HUES6 (cell line): ENCODE measurements around the gene CEP135.
"Not testable (repeated sequence)": the region's sequence is repeated elsewhere in the genome, so short reads cannot be mapped to it uniquely, and the experiment has no call there.

Source experiments
- H3K27ac ChIP-seq: 2 replicates; pipeline ENCODE4 v1.7.0; 2013; ENCODE audit warnings: low read depth, mild to moderate bottlenecking, low read length, inconsistent platforms
- H3K27me3 ChIP-seq: 2 replicates; pipeline ENCODE4 v1.6.1; 2013; ENCODE audit warnings: low read length; ENCODE audit not compliant: control insufficient read depth, insufficient read depth
- H3K36me3 ChIP-seq: 2 replicates; pipeline ENCODE4 v1.6.1; 2013; ENCODE audit warnings: low read length; ENCODE audit not compliant: control insufficient read depth, insufficient read depth
- H3K4me1 ChIP-seq: 2 replicates; pipeline ENCODE4 v1.6.1; 2013; ENCODE audit warnings: low read length; ENCODE audit not compliant: control insufficient read depth, insufficient read depth
- H3K4me3 ChIP-seq: 2 replicates; pipeline ENCODE4 v1.5.1; 2013; ENCODE audit warnings: low read depth, low read length
- H3K9ac ChIP-seq: one replicate; pipeline ENCODE4 v1.6.1; 2013; ENCODE audit warnings: mild to moderate bottlenecking, low read length
- H3K9me3 ChIP-seq: 2 replicates; pipeline ENCODE4 v1.6.1; 2013; ENCODE audit warnings: low read depth, low read length; ENCODE audit not compliant: control insufficient read depth, insufficient read depth

The CEP135 gene

GRCh38 chr4:55941881-55942396 lies 6.8 kb upstream of the CEP135 start:
- peaks cover 13% of the 10 kb centered on the region; the same call in 1 of the 2 replicates for H3K9me3 ChIP-seq
- peaks cover 5% of the 10 kb centered on the region; the same call in 1 of the 2 replicates for H3K4me1 ChIP-seq
- no peaks in the 10 kb centered on the region for H3K27me3 ChIP-seq
- no peaks in the 10 kb centered on the region for H3K36me3 ChIP-seq
- H3K9ac ChIP-seq, result no peak overlapping the region
- no peak overlapping the region for H3K4me3 ChIP-seq
- no peak overlapping the region for H3K27ac ChIP-seq

- H3K9me3 ChIP-seq, result no peaks in the 10 kb centered on the region
- H3K4me1 ChIP-seq, result peaks cover 20% of the 10 kb centered on the region
- no peak overlapping the region for H3K9ac ChIP-seq
- no peak overlapping the region for H3K4me3 ChIP-seq
- H3K27me3 ChIP-seq, result no peaks in the 10 kb centered on the region
- H3K27ac ChIP-seq, result no peak overlapping the region
- peaks cover 5% of the 10 kb centered on the region for H3K36me3 ChIP-seq
These were observed 1.4 kb upstream of the CEP135 start for GRCh38 chr4:55947254-55947882.

- H3K4me3 ChIP-seq, result peak overlapping the region; percentile 94
- H3K36me3 ChIP-seq, result peaks cover 9% of the 10 kb centered on the region
- H3K9ac ChIP-seq, result peak overlapping the region; percentile 95
- H3K9me3 ChIP-seq, result no peaks in the 10 kb centered on the region
- H3K27ac ChIP-seq, result no peak overlapping the region
- peaks cover 20% of the 10 kb centered on the region for H3K4me1 ChIP-seq
- H3K27me3 ChIP-seq, result no peaks in the 10 kb centered on the region
These were observed 626 bp upstream of the CEP135 start for GRCh38 chr4:55947912-55948725.

GRCh38 chr4:55949482-55949802 lies 697 bp downstream of the CEP135 start:
- H3K36me3 ChIP-seq, result peaks cover 18% of the 10 kb centered on the region
- H3K27ac ChIP-seq, result peak overlapping the region; percentile 94; the same call in 1 of the 2 replicates
- H3K27me3 ChIP-seq, result no peaks in the 10 kb centered on the region
- H3K4me3 ChIP-seq, result peak overlapping the region; percentile 94
- peak overlapping the region; percentile 95 for H3K9ac ChIP-seq
- H3K9me3 ChIP-seq, result no peaks in the 10 kb centered on the region
- H3K4me1 ChIP-seq, result peaks cover 20% of the 10 kb centered on the region

- H3K27me3 ChIP-seq, result no peaks in the 10 kb centered on the region
- H3K27ac ChIP-seq, result no peak overlapping the region
- H3K9ac ChIP-seq, result no peak overlapping the region
- H3K4me3 ChIP-seq, result no peak overlapping the region
- H3K4me1 ChIP-seq, result peaks cover 15% of the 10 kb centered on the region
- peaks cover 32% of the 10 kb centered on the region for H3K36me3 ChIP-seq
- H3K9me3 ChIP-seq, result no peaks in the 10 kb centered on the region
These were observed 2.6 kb downstream of the CEP135 start for GRCh38 chr4:55951191-55951922.

GRCh38 chr4:55955710-55956109 lies 7.0 kb downstream of the CEP135 start:
- Histone ChIP-seq H3K27me3 (no peaks in the 10 kb centered on the region), H3K36me3 (peaks cover 61% of the 10 kb centered on the region), H3K27ac (no peak overlapping the region), H3K9ac (no peak overlapping the region), H3K4me3 (no peak overlapping the region), H3K4me1 (no peaks in the 10 kb centered on the region), H3K9me3 (no peaks in the 10 kb centered on the region)

GRCh38 chr4:55959655-55960054 lies 10.9 kb downstream of the CEP135 start:
- peaks cover 46% of the 10 kb centered on the region for H3K36me3 ChIP-seq

GRCh38 chr4:55964046-55964445 lies 15.3 kb downstream of the CEP135 start:
- Histone ChIP-seq H3K4me1 (no peaks in the 10 kb centered on the region), H3K9ac (no peak overlapping the region), H3K4me3 (no peak overlapping the region), H3K9me3 (no peaks in the 10 kb centered on the region), H3K27me3 (no peaks in the 10 kb centered on the region), H3K27ac (no peak overlapping the region), H3K36me3 (peaks cover 23% of the 10 kb centered on the region)

More at GRCh38 chr4:55959655-55960054, 10.9 kb downstream of the CEP135 start:
- no peak overlapping the region for H3K27ac ChIP-seq
- H3K27me3 ChIP-seq, result no peaks in the 10 kb centered on the region
- no peak overlapping the region for H3K9ac ChIP-seq
- no peak overlapping the region for H3K4me3 ChIP-seq
- H3K9me3 ChIP-seq, result no peaks in the 10 kb centered on the region
- H3K4me1 ChIP-seq, result no peaks in the 10 kb centered on the region

- Histone ChIP-seq H3K9me3 (no peaks in the 10 kb centered on the region), H3K4me3 (no peak overlapping the region), H3K9ac (no peak overlapping the region), H3K27ac (no peak overlapping the region), H3K27me3 (no peaks in the 10 kb centered on the region), H3K36me3 (peaks cover 12% of the 10 kb centered on the region), H3K4me1 (no peaks in the 10 kb centered on the region)
These were observed 16.8 kb downstream of the CEP135 start for GRCh38 chr4:55965585-55965984.

GRCh38 chr4:55966324-55966723 lies 17.6 kb downstream of the CEP135 start:
- not testable (repeated sequence) for H3K27ac ChIP-seq, H3K4me3 ChIP-seq, H3K4me1 ChIP-seq, H3K9me3 ChIP-seq, H3K27me3 ChIP-seq, H3K9ac ChIP-seq
- H3K36me3 ChIP-seq, result peaks cover 12% of the 10 kb centered on the region

GRCh38 chr4:55967376-55967775 lies 18.6 kb downstream of the CEP135 start:
- Histone ChIP-seq H3K9me3 (no peaks in the 10 kb centered on the region), H3K27ac (no peak overlapping the region), H3K4me1 (no peaks in the 10 kb centered on the region)

More at GRCh38 chr4:55967376-55967775, 18.6 kb downstream of the CEP135 start:
- H3K27me3 ChIP-seq, result no peaks in the 10 kb centered on the region
- no peak overlapping the region for H3K4me3 ChIP-seq
- no peak overlapping the region for H3K9ac ChIP-seq
- H3K36me3 ChIP-seq, result peaks cover 14% of the 10 kb centered on the region
